ENCODE measurements around the gene SGCA. TPM values are rescaled to one million over a fixed set of nuclear protein-coding genes. Genes with fewer than 3 reads are reported as not detected.
A peak's percentile ranks its signal among the peaks of the same experiment; 100 is the strongest.

The SGCA gene
- total and polyA plus RNA-seq, 2 of the 13 experiments (the other 11 are each of a cell fraction or from before 2014, with no cell fraction given), result not detected

DNA sequence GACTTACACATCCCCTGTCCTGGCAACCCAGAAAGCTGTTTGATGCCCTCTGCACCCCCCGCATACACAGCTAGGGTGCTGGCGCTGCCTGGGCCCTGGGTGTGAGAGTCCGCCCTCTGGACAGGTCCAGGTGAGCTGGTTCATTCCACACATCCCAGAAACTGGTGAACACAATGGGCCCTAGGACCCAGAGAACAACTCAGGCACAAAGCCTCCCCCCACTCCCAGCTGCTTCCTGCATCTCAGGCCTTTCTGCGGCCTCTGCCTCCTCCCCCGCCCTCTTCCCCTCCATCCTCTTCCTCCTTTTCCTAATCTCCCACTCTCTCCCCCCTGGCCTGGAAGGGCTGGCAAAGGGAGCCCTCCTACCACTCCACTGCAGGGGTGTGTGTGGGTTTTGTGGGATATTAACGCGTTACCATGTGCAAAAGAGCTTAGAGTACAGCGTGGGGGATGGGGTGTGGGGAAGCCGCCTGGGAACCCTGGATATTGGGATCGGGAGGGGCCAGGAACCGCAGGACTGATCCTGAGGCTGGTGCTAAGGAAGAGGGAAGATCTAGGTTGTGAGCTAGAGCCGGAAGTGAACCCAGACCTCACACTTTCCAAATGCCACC, 13.8 kb upstream of the SGCA start (continued):
- TF ChIP-seq TFDP2 (CRISPR knock-in tag; IDR thresholded peaks at IDR 0.05) (no peak), PHF8 (CRISPR knock-in tag; IDR thresholded peaks at IDR 0.05) (peak; percentile 66; the same call in 1 of the 2 replicates), ZNF260 (CRISPR knock-in tag; IDR thresholded peaks at IDR 0.05; ENCODE audit: borderline replicate concordance, low read depth) (no peak), ZNF33A (CRISPR knock-in tag; IDR thresholded peaks at IDR 0.05; ENCODE audit: borderline replicate concordance) (no peak), ZKSCAN1 (IDR thresholded peaks at IDR 0.05; ENCODE audit: low read length) (no peak), HDAC6 (IDR thresholded peaks at IDR 0.05; ENCODE audit: low read depth, low read length) (no peak), FOSL2 (CRISPR knock-in tag; IDR thresholded peaks at IDR 0.05) (peak; percentile 42; the same call in 1 of the 2 replicates), ZSCAN21 (CRISPR knock-in tag; IDR thresholded peaks at IDR 0.05; ENCODE audit: borderline replicate concordance) (peak; percentile 39; the same call in 1 of the 2 replicates), RFX3 (CRISPR knock-in tag; IDR thresholded peaks at IDR 0.05) (no peak), MED13 (CRISPR knock-in tag; IDR thresholded peaks at IDR 0.05) (no peak), ZNF274 (CRISPR knock-in tag; IDR thresholded peaks at IDR 0.05) (no peak), MXD4 (CRISPR knock-in tag; IDR thresholded peaks at IDR 0.05) (peak; percentile 25), DPF2 (CRISPR knock-in tag; IDR thresholded peaks at IDR 0.05; ENCODE audit: borderline replicate concordance, low read depth) (no peak; the same call in 1 of the 2 replicates), SP5 (CRISPR knock-in tag; IDR thresholded peaks at IDR 0.05; ENCODE audit: borderline replicate concordance, low read depth) (peak; percentile 66), TRIM24 (CRISPR knock-in tag; IDR thresholded peaks at IDR 0.05) (no peak), ZKSCAN5 (CRISPR knock-in tag; IDR thresholded peaks at IDR 0.05) (0 out of 2 replicates have a peak, but pooled peaks have one; percentile 19), ELF1 (CRISPR knock-in tag; IDR thresholded peaks at IDR 0.05) (peak; percentile 84), HBP1 (CRISPR knock-in tag; IDR thresholded peaks at IDR 0.05; ENCODE audit: low read depth) (peak; percentile 80; the same call in 1 of the 2 replicates), GZF1 (CRISPR knock-in tag; IDR thresholded peaks at IDR 0.05) (no peak), MLXIP (CRISPR knock-in tag; IDR thresholded peaks at IDR 0.05; ENCODE audit: borderline replicate concordance) (no peak), THAP11 (CRISPR knock-in tag; IDR thresholded peaks at IDR 0.05) (peak; percentile 72)
- TF ChIP-seq, protein P1, sequence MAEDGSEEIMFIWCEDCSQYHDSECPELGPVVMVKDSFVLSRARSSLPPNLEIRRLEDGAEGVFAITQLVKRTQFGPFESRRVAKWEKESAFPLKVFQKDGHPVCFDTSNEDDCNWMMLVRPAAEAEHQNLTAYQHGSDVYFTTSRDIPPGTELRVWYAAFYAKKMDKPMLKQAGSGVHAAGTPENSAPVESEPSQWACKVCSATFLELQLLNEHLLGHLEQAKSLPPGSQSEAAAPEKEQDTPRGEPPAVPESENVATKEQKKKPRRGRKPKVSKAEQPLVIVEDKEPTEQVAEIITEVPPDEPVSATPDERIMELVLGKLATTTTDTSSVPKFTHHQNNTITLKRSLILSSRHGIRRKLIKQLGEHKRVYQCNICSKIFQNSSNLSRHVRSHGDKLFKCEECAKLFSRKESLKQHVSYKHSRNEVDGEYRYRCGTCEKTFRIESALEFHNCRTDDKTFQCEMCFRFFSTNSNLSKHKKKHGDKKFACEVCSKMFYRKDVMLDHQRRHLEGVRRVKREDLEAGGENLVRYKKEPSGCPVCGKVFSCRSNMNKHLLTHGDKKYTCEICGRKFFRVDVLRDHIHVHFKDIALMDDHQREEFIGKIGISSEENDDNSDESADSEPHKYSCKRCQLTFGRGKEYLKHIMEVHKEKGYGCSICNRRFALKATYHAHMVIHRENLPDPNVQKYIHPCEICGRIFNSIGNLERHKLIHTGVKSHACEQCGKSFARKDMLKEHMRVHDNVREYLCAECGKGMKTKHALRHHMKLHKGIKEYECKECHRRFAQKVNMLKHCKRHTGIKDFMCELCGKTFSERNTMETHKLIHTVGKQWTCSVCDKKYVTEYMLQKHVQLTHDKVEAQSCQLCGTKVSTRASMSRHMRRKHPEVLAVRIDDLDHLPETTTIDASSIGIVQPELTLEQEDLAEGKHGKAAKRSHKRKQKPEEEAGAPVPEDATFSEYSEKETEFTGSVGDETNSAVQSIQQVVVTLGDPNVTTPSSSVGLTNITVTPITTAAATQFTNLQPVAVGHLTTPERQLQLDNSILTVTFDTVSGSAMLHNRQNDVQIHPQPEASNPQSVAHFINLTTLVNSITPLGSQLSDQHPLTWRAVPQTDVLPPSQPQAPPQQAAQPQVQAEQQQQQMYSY (CRISPR knock-in tag; IDR thresholded peaks at IDR 0.05), result no peak
